H1 (cell line): Measurements from ENCODE around the gene BSND. TPM values are rescaled to one million over a fixed set of nuclear protein-coding genes. Genes with fewer than 3 reads are reported as not detected.

Experiments
- CTCF ChIA-PET: fragments of 300-600 bp; sonication (Branson Sonifier 250); formaldehyde crosslinking; loops from one replicate; lab custom pipeline; 2021; ENCODE audit not compliant: partially characterized antibody; lab: Charles Lee
- POLR2A ChIA-PET: fragments of 300-600 bp; sonication (Branson Sonifier 250); formaldehyde crosslinking; loops from one replicate; lab custom pipeline; 2021; ENCODE audit warnings: inconsistent platforms; ENCODE audit not compliant: partially characterized antibody; lab: Charles Lee
- DNase-seq, 2 experiments: peaks; one replicate each; pipeline versions ENCODE4 v3.0.0 to v3.0.0-alpha.2; 2010 to 2022; ENCODE audit warnings: low spot score in 2 of 2, low read depth in 1 of 2, mixed read lengths in 1 of 2
- FAIRE-seq: peaks from 2 replicates; lab custom pipeline; 2011; peaks lifted over from hg19 to GRCh38; lab: Jason Lieb, UNC
- H2AFZ ChIP-seq: 2 replicates; pipeline ENCODE4 v1.8.1; 2012; ENCODE audit warnings: low read length, inconsistent platforms
- H2AK5ac ChIP-seq: 2 replicates; pipeline ENCODE4 v1.6.1; 2013; ENCODE audit warnings: low read depth, low read length
- H2BK120ac ChIP-seq: replicated peaks from 2 replicates; pipeline ENCODE3; 2013; ENCODE audit warnings: low read depth, low read length, inconsistent platforms
- H2BK12ac ChIP-seq: 2 replicates; pipeline ENCODE4 v1.6.1; 2013; ENCODE audit warnings: low read depth, low read length
- H2BK15ac ChIP-seq: 2 replicates; pipeline ENCODE4 v1.6.1; 2013; ENCODE audit warnings: low read length
- H2BK20ac ChIP-seq: 2 replicates; pipeline ENCODE4 v1.6.1; 2013; ENCODE audit warnings: low read length
- H2BK5ac ChIP-seq: 2 replicates; pipeline ENCODE4 v1.6.1; 2013; ENCODE audit warnings: low read depth, low read length
- H3K14ac ChIP-seq: 2 replicates; pipeline ENCODE4 v1.6.1; 2013; ENCODE audit warnings: inconsistent platforms; ENCODE audit not compliant: insufficient read length
- H3K18ac ChIP-seq: 2 replicates; pipeline ENCODE4 v1.6.1; 2013; ENCODE audit warnings: low read length; ENCODE audit errors: extremely low read depth
- H3K23ac ChIP-seq: 2 replicates; pipeline ENCODE4 v1.6.1; 2013; ENCODE audit warnings: inconsistent platforms; ENCODE audit not compliant: insufficient read length
- H3K23me2 ChIP-seq: 2 replicates; pipeline ENCODE4 v1.6.1; 2013; ENCODE audit warnings: low read depth, low read length
- H3K27ac ChIP-seq: 2 replicates; pipeline ENCODE4 v1.6.1; 2011; ENCODE audit warnings: low read depth, low read length, inconsistent platforms
- H3K27me3 ChIP-seq, 4 experiments: replicated peaks in 1 of 4; 1 replicate in 1 of 4; 2 replicates in 3 of 4; pipeline versions ENCODE4 v1.6.1 to v1.8.1; 2011 to 2013; ENCODE audit warnings: low read length in 3 of 4, mild to moderate bottlenecking in 3 of 4, inconsistent platforms in 2 of 4, mixed read lengths in 2 of 4, moderate library complexity in 1 of 4; ENCODE audit not compliant: control insufficient read depth in 3 of 4, insufficient read depth in 3 of 4; ENCODE audit errors: extremely low read depth in 1 of 4
- H3K36me3 ChIP-seq, 4 experiments: 2 replicates each; pipeline versions ENCODE4 v1.6.1 to v1.8.1; 2011 to 2013; ENCODE audit warnings: mild to moderate bottlenecking in 4 of 4, low read length in 3 of 4, moderate library complexity in 2 of 4, control low read depth in 1 of 4, inconsistent platforms in 1 of 4; ENCODE audit not compliant: insufficient read depth in 4 of 4, control insufficient read depth in 2 of 4
- H3K4ac ChIP-seq: replicated peaks from 2 replicates; pipeline ENCODE3; 2013; ENCODE audit warnings: low read length, low read depth, mixed read lengths, inconsistent platforms; ENCODE audit not compliant: insufficient read length
- H3K4me1 ChIP-seq, 4 experiments: replicated peaks in 1 of 4; 1 replicate in 1 of 4; 2 replicates in 3 of 4; pipeline versions ENCODE4 v1.6.1 to v1.8.1; 2011 to 2013; ENCODE audit warnings: low read length in 3 of 4, inconsistent platforms in 2 of 4, mixed read lengths in 1 of 4; ENCODE audit not compliant: insufficient read depth in 4 of 4, control insufficient read depth in 3 of 4
- H3K4me2 ChIP-seq, 2 experiments: 2 replicates each; pipeline versions ENCODE4 v1.6.1 to v1.8.1; 2011 to 2013; ENCODE audit warnings: low read depth in 2 of 2, low read length in 2 of 2, control low read depth in 1 of 2, inconsistent platforms in 1 of 2, mild to moderate bottlenecking in 1 of 2; ENCODE audit not compliant: insufficient read depth in 1 of 2
- H3K4me3 ChIP-seq, 4 experiments: fragments of 200-600, 300-600 bp in 1 of 4; sonication (generic), shearing (Covaris generic), sonication (Bioruptor Twin) in 1 of 4; 2 replicates each; pipeline versions ENCODE4 v1.5.1 to v1.8.1; 2011 to 2016; ENCODE audit warnings: low read length in 4 of 4, low read depth in 3 of 4, control low read depth in 2 of 4, inconsistent platforms in 2 of 4, mild to moderate bottlenecking in 2 of 4, mixed read lengths in 1 of 4, moderate library complexity in 1 of 4; ENCODE audit not compliant: insufficient read depth in 2 of 4; ENCODE audit errors: extremely low read depth in 1 of 4
- H3K56ac ChIP-seq: replicated peaks from 2 replicates; pipeline ENCODE3; 2013; ENCODE audit warnings: low read depth, mild to moderate bottlenecking, mixed read lengths, low read length, inconsistent platforms; ENCODE audit not compliant: insufficient read length
- H3K79me1 ChIP-seq: 2 replicates; pipeline ENCODE4 v1.6.1; 2013; ENCODE audit warnings: low read depth, low read length, control low read depth
- H3K79me2 ChIP-seq, 2 experiments: 2 replicates each; pipeline versions ENCODE4 v1.6.1 to v1.8.1; 2012 to 2013; ENCODE audit warnings: low read length in 2 of 2, mild to moderate bottlenecking in 2 of 2, inconsistent platforms in 1 of 2; ENCODE audit not compliant: insufficient read depth in 2 of 2, control insufficient read depth in 1 of 2
- H3K9ac ChIP-seq, 4 experiments: replicated peaks in 1 of 4; 1 replicate in 1 of 4; 2 replicates in 3 of 4; pipeline versions ENCODE4 v1.6.1 to v1.8.1; 2011 to 2013; ENCODE audit warnings: low read depth in 3 of 4, low read length in 3 of 4, control low read depth in 2 of 4, mild to moderate bottlenecking in 2 of 4, moderate library complexity in 2 of 4, inconsistent platforms in 1 of 4; ENCODE audit errors: extremely low read depth in 1 of 4
- H3K9me3 ChIP-seq, 2 experiments: 2 replicates each; pipeline versions ENCODE4 v1.6.1 to v1.8.1; 2012 to 2013; ENCODE audit warnings: mild to moderate bottlenecking in 2 of 2, moderate library complexity in 2 of 2, control low read depth in 1 of 2, inconsistent platforms in 1 of 2, low read depth in 1 of 2, low read length in 1 of 2, mixed read lengths in 1 of 2; ENCODE audit not compliant: insufficient read depth in 2 of 2
- H4K20me1 ChIP-seq, 2 experiments: replicated peaks in 1 of 2; 2 replicates each; pipeline versions ENCODE3 to v1.8.1; 2011 to 2013; ENCODE audit warnings: inconsistent platforms in 2 of 2, low read length in 2 of 2, mild to moderate bottlenecking in 1 of 2; ENCODE audit not compliant: insufficient read depth in 2 of 2, control insufficient read depth in 1 of 2
- H4K5ac ChIP-seq: 2 replicates; pipeline ENCODE4 v1.6.1; 2013; ENCODE audit warnings: low read length, low read depth, mixed read lengths, inconsistent platforms; ENCODE audit not compliant: insufficient read length
- H4K8ac ChIP-seq: 2 replicates; pipeline ENCODE4 v1.8.0; 2013; ENCODE audit warnings: mild to moderate bottlenecking, moderate library complexity, low read length, inconsistent platforms; ENCODE audit not compliant: insufficient read depth; ENCODE audit errors: extremely low read depth
- H4K91ac ChIP-seq: replicated peaks from 2 replicates; pipeline ENCODE3; 2013; ENCODE audit warnings: low read length, mixed read lengths, inconsistent platforms; ENCODE audit not compliant: insufficient read length
- ASH2L ChIP-seq: fragments of 200-600, 300-600 bp; sonication (generic); IDR thresholded peaks from one replicate; pipeline ENCODE4 v1.7.1; 2017; ENCODE audit warnings: low read length
- CBX5 ChIP-seq: fragments of 300-800, 300-1000 bp; sonication (generic); IDR thresholded peaks from 2 replicates; pipeline ENCODE4 v1.7.1; 2016; ENCODE audit warnings: antibody characterized with exemption, low read length, low read depth
- CBX8 ChIP-seq: fragments of 300-800, 300-1000 bp; sonication (generic); IDR thresholded peaks from 2 replicates; pipeline ENCODE4 v1.7.1; 2016; ENCODE audit warnings: low read depth, low read length, borderline replicate concordance
- HDAC2 ChIP-seq, 2 experiments: fragments of 300-600 bp in 1 of 2; sonication (generic) in 1 of 2; IDR thresholded peaks; 2 replicates each; pipeline ENCODE4 v1.6.1; 2011 to 2012; ENCODE audit warnings: low read depth in 2 of 2, low read length in 2 of 2, mild to moderate bottlenecking in 2 of 2, moderate library complexity in 2 of 2, borderline replicate concordance in 1 of 2, inconsistent platforms in 1 of 2
- HDAC6 ChIP-seq: IDR thresholded peaks from one replicate; pipeline ENCODE4 v1.7.1; 2012; ENCODE audit warnings: low read depth, mild to moderate bottlenecking, inconsistent platforms, low read length, moderate library complexity
- JUN ChIP-seq: IDR thresholded peaks from 2 replicates; pipeline ENCODE4 v1.6.1; 2011; ENCODE audit warnings: low read depth, mild to moderate bottlenecking, improper control_type of control experiment, low read length
- KDM4A ChIP-seq: IDR thresholded peaks from one replicate; pipeline ENCODE4 v1.7.1; 2012; ENCODE audit warnings: low read depth, mild to moderate bottlenecking, moderate library complexity, low read length, inconsistent platforms; ENCODE audit not compliant: severe bottlenecking
- TAF1 ChIP-seq: IDR thresholded peaks from 2 replicates; pipeline ENCODE4 v1.6.1; 2011; ENCODE audit warnings: mild to moderate bottlenecking, low read depth, low read length
- TCF12 ChIP-seq: IDR thresholded peaks from 2 replicates; pipeline ENCODE4 v1.6.1; 2011; ENCODE audit warnings: low read depth, mild to moderate bottlenecking, low read length
- USF2 ChIP-seq: IDR thresholded peaks from 2 replicates; pipeline ENCODE4 v1.6.1; 2011; ENCODE audit warnings: low read length, improper control_type of control experiment
- WGBS, 2 experiments: shearing (Covaris generic) in 1 of 2; methylation state at CpG; one replicate each; pipeline versions ENCODE4 v1.1.6 to v1.1.7; 2013 to 2015; ENCODE audit warnings: low lambda C conversion rate in 2 of 2, mixed read lengths in 2 of 2, inconsistent platforms in 1 of 2, low coverage in 1 of 2, missing lambda C conversion rate in 1 of 2; ENCODE audit not compliant: insufficient replicate concordance in 2 of 2, insufficient coverage in 1 of 2, insufficient read length in 1 of 2; ENCODE audit errors: extremely low coverage in 1 of 2, missing lambda C conversion rate in 1 of 2; 5-methylcytosine and 5-hydroxymethylcytosine counted together
- polyA plus RNA-seq, 7 experiments: library from polyadenylated mRNA; depleted of rRNA in 3 of 7; stranded (reverse) in 5 of 7; unstranded in 2 of 7; fragments of >200 nt in 5 of 7; fragments of 200-250 nt in 2 of 7; gene quantifications; 1 replicate in 5 of 7; 2 replicates in 1 of 7; 4 replicates in 1 of 7; pipeline versions ENCODE4 v1.2.1 to v1.2.3, GENCODE V29; 2011 to 2013; ENCODE audit warnings: missing spikeins in 2 of 7, mixed read lengths in 2 of 7
- total RNA-seq: library from RNA; stranded (reverse); fragmentation: NEBNext Ultra II Directional; extraction: Animal tissue kit (Norgen Biotek cat#: 25700); gene quantifications from 2 replicates; pipeline ENCODE4 v1.2.1, GENCODE V29; 2021
- TF ChIP-seq, protein P1 (sequence below): IDR thresholded peaks from 2 replicates; pipeline ENCODE4 v1.6.1; 2012; ENCODE audit warnings: low read length, inconsistent platforms

The BSND gene
- total and polyA plus RNA-seq, 2 of the 8 experiments (the other 6 are each of a cell fraction or from before 2014, with no cell fraction given) = 0.43 to 0.68 TPM

DNA sequence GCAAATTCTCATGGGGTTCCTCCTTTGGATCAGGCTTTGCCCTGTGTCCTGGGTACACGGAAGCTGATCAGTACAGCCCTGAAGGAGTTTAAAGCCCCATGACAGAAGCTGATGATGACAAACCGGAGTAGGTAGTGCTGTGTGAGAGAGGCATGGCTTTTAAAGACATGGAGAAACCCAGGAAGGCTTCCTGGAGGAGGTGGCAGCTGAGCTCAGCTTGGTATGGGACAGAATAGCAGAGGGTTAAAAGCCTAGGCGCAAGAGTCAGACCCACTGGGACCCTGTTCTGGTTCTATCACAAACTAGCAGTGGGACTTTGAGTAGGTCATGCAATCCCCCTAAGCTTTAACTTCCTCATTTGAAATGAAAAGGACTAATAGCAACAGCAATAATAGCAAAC, 12.2 kb upstream of the BSND start:
- no peaks in the 10 kb centered on the region for H3K23me2 ChIP-seq
- H3K9ac ChIP-seq = no peak overlapping the region
- H2AK5ac ChIP-seq = no peak overlapping the region
- no peak for FAIRE-seq
- no peaks in the 10 kb centered on the region for H3K36me3 ChIP-seq
- H4K5ac ChIP-seq = no peak overlapping the region
- CTCF ChIA-PET = interaction anchor here (0.6 to 18.4 kb wide), 5 partner anchors 11 to 104 kb away, joined by 3 to 436 read pairs (median 16); partner anchors contain the start of gene BSND
- H3K4ac ChIP-seq = no peak overlapping the region
- no peak overlapping the region for H3K56ac ChIP-seq
- POLR2A ChIA-PET = no interaction called here
- H2BK5ac ChIP-seq = no peak overlapping the region
- no peak overlapping the region for H3K4me2 ChIP-seq
- no peak overlapping the region for H4K8ac ChIP-seq
- no peak for DNase-seq
- no peak overlapping the region for H2AFZ ChIP-seq
- H4K91ac ChIP-seq = no peak overlapping the region
- H3K9me3 ChIP-seq = no peaks in the 10 kb centered on the region
- no peak overlapping the region for H3K18ac ChIP-seq
- no peak overlapping the region for H2BK15ac ChIP-seq
- H2BK12ac ChIP-seq = no peak overlapping the region
- no peak overlapping the region for H2BK120ac ChIP-seq
- H3K4me1 ChIP-seq = peaks cover 0 to 4% (median 3%) of the 10 kb centered on the region in 4 experiments; a peak in 3 of 7 replicates
- H3K79me2 ChIP-seq = no peaks in the 10 kb centered on the region
- no peak overlapping the region for H2BK20ac ChIP-seq
- H3K79me1 ChIP-seq = no peaks in the 10 kb centered on the region
- H3K23ac ChIP-seq = no peak overlapping the region
- H3K27me3 ChIP-seq = 0 out of 7 replicates have a peak, but pooled peaks cover 0 to 1% (median under 1%) of the 10 kb centered on the region in 4 experiments
- H4K20me1 ChIP-seq = no peaks in the 10 kb centered on the region
- 93% methylated on average over 3 of the region's 3 CpGs; no CpG with 5 or more reads in 1 of the 2 experiments for WGBS, 2 experiments
- H3K14ac ChIP-seq = no peak overlapping the region
- H3K27ac ChIP-seq = no peak overlapping the region
- H3K4me3 ChIP-seq = no peak overlapping the region
- TF ChIP-seq CBX5 (no peak), ASH2L (no peak), JUN (no peak), CBX8 (no peak), HDAC6 (no peak), TCF12 (no peak), KDM4A (no peak), TAF1 (no peak), USF2 (no peak), HDAC2 (IDR thresholded peaks at IDR 0.05; ENCODE audit: borderline replicate concordance in 1 of 2, low read depth in 2 of 2, low read length in 2 of 2) (no peak)
- TF ChIP-seq, protein P1, sequence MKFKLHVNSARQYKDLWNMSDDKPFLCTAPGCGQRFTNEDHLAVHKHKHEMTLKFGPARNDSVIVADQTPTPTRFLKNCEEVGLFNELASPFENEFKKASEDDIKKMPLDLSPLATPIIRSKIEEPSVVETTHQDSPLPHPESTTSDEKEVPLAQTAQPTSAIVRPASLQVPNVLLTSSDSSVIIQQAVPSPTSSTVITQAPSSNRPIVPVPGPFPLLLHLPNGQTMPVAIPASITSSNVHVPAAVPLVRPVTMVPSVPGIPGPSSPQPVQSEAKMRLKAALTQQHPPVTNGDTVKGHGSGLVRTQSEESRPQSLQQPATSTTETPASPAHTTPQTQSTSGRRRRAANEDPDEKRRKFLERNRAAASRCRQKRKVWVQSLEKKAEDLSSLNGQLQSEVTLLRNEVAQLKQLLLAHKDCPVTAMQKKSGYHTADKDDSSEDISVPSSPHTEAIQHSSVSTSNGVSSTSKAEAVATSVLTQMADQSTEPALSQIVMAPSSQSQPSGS = no peak
